AG10803 (cell line): ENCODE measurements around the gene PLCG2.

ENCODE experiments used
- DNase-seq: peaks from one replicate; pipeline ENCODE4 v3.0.0; 2010; ENCODE audit warnings: low read depth
- H3K4me3 ChIP-seq: 2 replicates; pipeline ENCODE4 v1.5.1; 2011; ENCODE audit warnings: mild to moderate bottlenecking, low read length, control low read depth
- CTCF ChIP-seq: conservative IDR thresholded peaks from 2 replicates; pipeline ENCODE4 v1.5.1; 2011; ENCODE audit warnings: mild to moderate bottlenecking, low read length, control low read depth, inconsistent platforms

Gene PLCG2

GRCh38 chr16:81912395-81912794 lies 133.3 kb downstream of the PLCG2 start:
- no peak overlapping the region for H3K4me3 ChIP-seq
- DNase-seq, result no peak
- no peak for TF ChIP-seq CTCF

DNA sequence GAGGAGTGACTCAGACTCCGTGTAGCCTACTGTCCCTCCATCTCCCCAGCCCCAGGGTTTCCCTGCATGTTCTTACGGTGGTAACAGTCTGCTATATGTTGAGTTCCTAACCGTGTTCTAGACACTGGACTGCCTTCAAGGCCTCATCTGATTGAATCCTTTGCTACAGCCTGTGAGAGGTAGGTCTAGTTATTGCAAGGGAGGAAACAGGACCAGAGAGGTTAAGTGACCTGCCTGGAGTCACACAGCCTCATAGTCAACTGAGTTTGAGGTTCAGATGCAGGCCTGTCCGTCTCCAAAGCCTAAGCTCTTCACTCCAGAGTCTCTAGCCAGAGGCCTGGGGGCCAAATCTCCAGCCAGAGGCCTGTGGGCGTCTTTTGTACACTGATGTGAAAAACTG lies 134.1 kb downstream of the PLCG2 start:
- TF ChIP-seq CTCF, result no peak
- H3K4me3 ChIP-seq, result no peak overlapping the region
- DNase-seq, result no peak

- H3K4me3 ChIP-seq, result no peak overlapping the region
- no peak for DNase-seq
- TF ChIP-seq CTCF, result no peak
Observed at GRCh38 chr16:81917375-81917774, 138.3 kb downstream of the PLCG2 start.

DNA sequence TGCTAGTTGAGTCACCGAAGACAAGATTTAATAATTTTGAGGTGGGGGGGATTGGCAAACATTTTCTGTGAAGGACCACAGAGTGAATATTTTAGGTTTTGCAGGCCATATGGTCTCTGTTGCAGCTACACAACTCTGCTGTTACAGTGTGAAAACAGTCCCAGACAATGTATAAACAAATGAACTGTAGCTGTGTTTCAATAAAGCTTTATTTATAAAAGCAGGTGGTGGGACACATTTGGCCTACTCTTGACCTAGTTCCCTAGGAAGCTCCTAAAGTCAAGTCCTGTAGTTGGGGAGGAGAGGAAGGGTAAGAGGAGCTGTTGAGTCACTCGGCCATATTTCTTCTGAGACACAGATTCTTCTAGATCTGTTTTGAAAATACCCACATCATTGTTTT lies 139.8 kb downstream of the PLCG2 start:
- DNase-seq, result no peak
- no peak for TF ChIP-seq CTCF
- H3K4me3 ChIP-seq, result no peak overlapping the region

DNA sequence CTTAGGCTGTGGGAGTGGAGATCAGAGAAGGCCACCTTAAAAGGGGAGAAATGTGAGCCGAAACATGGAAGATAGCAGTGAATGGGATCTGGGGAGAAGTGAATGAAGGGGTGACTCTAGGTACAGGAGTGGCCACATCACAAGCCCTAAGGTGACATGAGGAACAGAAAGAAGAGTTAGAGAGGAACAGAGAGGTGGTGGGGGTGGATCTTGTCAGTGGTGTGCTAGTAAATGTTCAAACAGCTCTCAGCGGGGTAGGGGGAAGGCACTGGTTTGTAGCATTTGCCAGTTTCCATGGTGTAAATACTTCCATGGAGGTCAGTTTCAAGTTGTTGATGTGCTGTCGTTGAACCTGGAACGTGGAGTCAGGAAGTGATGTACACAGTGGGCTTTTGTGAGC lies 141.4 kb downstream of the PLCG2 start:
- no peak for TF ChIP-seq CTCF
- DNase-seq, result no peak
- H3K4me3 ChIP-seq, result no peak overlapping the region

DNA sequence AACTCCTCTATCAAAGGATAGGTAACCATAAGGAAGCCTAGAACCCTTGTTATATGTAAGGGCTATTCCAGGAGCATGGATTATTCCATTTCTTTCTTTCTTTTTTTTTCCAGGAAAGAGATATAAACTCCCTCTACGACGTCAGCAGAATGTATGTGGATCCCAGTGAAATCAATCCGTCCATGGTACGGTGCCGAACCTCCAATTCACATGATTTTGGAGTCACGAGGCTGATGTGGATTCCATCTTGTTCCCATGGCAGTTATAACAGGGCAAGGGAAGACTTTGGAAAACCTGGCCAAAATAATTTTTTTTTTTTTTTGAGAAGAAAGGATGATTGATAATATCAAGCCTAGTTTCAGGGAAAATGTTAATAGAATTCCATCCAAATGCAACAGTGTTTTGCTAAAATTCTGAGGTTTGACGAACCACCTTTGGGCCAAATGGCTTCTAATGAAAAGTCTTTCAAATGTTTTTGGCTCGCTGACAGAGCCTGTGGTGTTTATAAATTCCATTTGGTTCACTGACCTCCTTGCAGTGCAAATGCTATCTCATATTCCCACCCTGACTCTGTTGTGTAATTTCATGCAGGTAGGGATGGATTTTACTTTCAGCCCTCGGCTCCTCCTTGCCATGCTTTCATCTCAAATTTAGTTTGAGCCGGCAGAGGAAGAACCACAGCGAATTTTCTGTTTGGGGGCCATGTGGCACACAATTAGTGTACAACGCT lies 142.2 kb downstream of the PLCG2 start:
- no peak for TF ChIP-seq CTCF
- H3K4me3 ChIP-seq, result no peak overlapping the region
- no peak for DNase-seq

DNA sequence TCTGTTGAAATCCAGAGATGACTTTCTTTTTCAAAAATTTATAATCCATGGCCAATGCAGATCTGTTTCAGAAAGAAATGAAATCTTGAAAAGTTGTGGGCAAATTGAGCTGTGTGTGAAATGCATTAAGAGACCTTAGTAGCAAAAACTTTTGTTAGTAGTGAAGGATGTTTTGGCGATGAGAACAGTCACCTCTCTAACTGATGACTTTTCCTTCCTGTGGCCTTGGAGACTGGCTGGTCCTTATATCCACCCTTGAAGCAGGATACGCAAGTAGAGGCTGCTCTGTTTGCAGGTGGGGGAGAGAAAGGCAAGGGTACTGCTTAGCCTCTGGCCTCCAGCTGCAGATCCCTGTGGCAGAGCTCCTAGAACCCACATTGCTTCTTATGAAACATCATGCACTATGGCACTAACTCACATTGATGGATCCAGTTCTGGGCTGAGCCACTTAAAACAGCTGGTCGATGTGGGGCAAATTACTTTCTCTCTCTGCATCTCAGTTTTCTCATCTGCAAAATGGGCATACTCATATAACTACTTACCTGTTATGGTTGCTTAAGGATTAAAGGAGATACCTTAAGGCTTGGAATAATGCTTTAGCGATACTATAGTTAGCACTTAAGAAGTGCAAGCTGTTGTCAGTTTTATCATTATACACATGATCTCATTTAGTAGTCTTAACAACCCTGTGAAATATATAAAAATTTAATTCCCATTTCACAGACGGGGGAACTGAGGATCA lies 142.9 kb downstream of the PLCG2 start:
- DNase-seq, result no peak
- H3K4me3 ChIP-seq, result no peak overlapping the region
- no peak for TF ChIP-seq CTCF
